ENCODE measurements around the gene SNX9. TPM values are rescaled to one million over a fixed set of nuclear protein-coding genes. Genes with fewer than 3 reads are reported as not detected.

Gene SNX9
- total RNA-seq, 1 experiment from 2014 or later, result 31.3 TPM

DNA sequence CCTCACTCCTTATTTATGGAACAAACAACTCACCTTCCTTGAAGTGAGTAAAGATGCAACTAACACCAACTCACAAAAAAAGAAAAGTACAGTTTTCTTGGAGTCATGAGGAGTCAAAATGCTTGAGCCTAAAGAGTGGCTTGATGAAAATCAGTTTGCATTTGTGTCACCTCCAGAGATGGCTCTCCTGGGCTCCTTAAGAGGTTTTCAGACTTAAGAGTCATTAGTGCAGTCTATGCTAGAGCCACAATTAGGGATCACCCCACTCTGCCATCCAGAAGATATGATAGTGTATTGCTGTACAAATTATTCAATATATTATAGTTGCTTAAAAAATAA is 11.9 kb upstream of the SNX9 start:
- Histone ChIP-seq H3K9ac (ENCODE audit: extremely low read depth, insufficient read length, low read length) (no peak overlapping the region), H3K4me1 (ENCODE audit: insufficient read depth, low read length) (no peaks in the 10 kb centered on the region), H3K27ac (ENCODE audit: insufficient read length, low read depth, low read length) (no peak overlapping the region), H2BK20ac (ENCODE audit: low read depth, low read length, poor library complexity, severe bottlenecking) (no peak overlapping the region), H2BK15ac (ENCODE audit: low read depth, low read length) (no peak overlapping the region), H3K79me2 (ENCODE audit: insufficient read depth, low read length) (no peaks in the 10 kb centered on the region), H2BK120ac (ENCODE audit: low read depth, low read length, poor library complexity, severe bottlenecking) (no peak overlapping the region), H4K20me1 (ENCODE audit: control insufficient read depth, insufficient read depth, insufficient read length) (no peaks in the 10 kb centered on the region), H3K27me3 (ENCODE audit: insufficient read depth, low read length) (no peaks in the 10 kb centered on the region), H3K14ac (ENCODE audit: insufficient read depth, low read length) (no peak overlapping the region), H4K5ac (ENCODE audit: insufficient read length, low read depth, low read length) (no peak overlapping the region), H3K23me2 (ENCODE audit: insufficient read length, low read depth, low read length, poor library complexity, severe bottlenecking) (no peaks in the 10 kb centered on the region), H3K23ac (ENCODE audit: insufficient read length, low read depth, low read length) (no peak overlapping the region), H4K8ac (replicated peaks; ENCODE audit: insufficient read length, low read depth, low read length) (no peak overlapping the region), H3K79me1 (ENCODE audit: insufficient read depth, low read depth, low read length, poor library complexity, severe bottlenecking) (no peaks in the 10 kb centered on the region), H2BK5ac (ENCODE audit: insufficient read length, low read length) (no peak overlapping the region), H3K56ac (ENCODE audit: insufficient read length, low read depth, low read length) (no peak overlapping the region), H4K91ac (ENCODE audit: insufficient read length, low read depth, low read length) (no peak overlapping the region), H2AK5ac (ENCODE audit: insufficient read length, low read length) (no peak overlapping the region), H3K18ac (ENCODE audit: insufficient read length, low read depth, low read length) (no peak overlapping the region), H3K4me2 (ENCODE audit: insufficient read depth, insufficient read length, low read length) (no peak overlapping the region), H3K4ac (ENCODE audit: low read depth, low read length) (no peak overlapping the region), H2AFZ (ENCODE audit: low read length) (no peak overlapping the region), H3K9me3 (ENCODE audit: control insufficient read depth, low read depth, low read length) (peaks cover 4% of the 10 kb centered on the region), H3T11ph (ENCODE audit: low read length) (no peak overlapping the region), H2BK12ac (ENCODE audit: insufficient read length, low read depth, low read length) (no peak overlapping the region)
- Mint-ChIP-seq H3K27ac (no peak overlapping the region), H3K27me3 (ENCODE audit: low read depth) (no peaks in the 10 kb centered on the region), H3K4me1 (peaks cover 13 to 15% of the 10 kb centered on the region in 2 experiments), H3K36me3 (ENCODE audit: insufficient read depth in 1 of 3, low read depth in 3 of 3) (no peaks in the 10 kb centered on the region; a peak in 1 of 7 replicates), H3K9me3 (peaks cover 5 to 7% of the 10 kb centered on the region in 2 experiments), H3K4me3 (no peak overlapping the region)
- DNase-seq, result no peak
- TF ChIP-seq, protein P1, sequence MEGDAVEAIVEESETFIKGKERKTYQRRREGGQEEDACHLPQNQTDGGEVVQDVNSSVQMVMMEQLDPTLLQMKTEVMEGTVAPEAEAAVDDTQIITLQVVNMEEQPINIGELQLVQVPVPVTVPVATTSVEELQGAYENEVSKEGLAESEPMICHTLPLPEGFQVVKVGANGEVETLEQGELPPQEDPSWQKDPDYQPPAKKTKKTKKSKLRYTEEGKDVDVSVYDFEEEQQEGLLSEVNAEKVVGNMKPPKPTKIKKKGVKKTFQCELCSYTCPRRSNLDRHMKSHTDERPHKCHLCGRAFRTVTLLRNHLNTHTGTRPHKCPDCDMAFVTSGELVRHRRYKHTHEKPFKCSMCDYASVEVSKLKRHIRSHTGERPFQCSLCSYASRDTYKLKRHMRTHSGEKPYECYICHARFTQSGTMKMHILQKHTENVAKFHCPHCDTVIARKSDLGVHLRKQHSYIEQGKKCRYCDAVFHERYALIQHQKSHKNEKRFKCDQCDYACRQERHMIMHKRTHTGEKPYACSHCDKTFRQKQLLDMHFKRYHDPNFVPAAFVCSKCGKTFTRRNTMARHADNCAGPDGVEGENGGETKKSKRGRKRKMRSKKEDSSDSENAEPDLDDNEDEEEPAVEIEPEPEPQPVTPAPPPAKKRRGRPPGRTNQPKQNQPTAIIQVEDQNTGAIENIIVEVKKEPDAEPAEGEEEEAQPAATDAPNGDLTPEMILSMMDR (conservative IDR thresholded peaks at IDR 0.05), result no peak

Measured in H9 (cell line).